NCI-H187 treated with DMSO at 0.1 percent for 48 hours (cell line): ENCODE data around the gene GTF2IRD1.
A peak's percentile ranks its signal among the peaks of the same experiment; 100 is the strongest.
"Not testable (repeated sequence)": the region's sequence is repeated elsewhere in the genome, so short reads cannot be mapped to it uniquely, and the experiment has no call there.

Experiments
- DNase-seq: peaks from one replicate; lab custom pipeline; 2025; lab: John Stamatoyannopoulos, UW

Gene GTF2IRD1

DNA sequence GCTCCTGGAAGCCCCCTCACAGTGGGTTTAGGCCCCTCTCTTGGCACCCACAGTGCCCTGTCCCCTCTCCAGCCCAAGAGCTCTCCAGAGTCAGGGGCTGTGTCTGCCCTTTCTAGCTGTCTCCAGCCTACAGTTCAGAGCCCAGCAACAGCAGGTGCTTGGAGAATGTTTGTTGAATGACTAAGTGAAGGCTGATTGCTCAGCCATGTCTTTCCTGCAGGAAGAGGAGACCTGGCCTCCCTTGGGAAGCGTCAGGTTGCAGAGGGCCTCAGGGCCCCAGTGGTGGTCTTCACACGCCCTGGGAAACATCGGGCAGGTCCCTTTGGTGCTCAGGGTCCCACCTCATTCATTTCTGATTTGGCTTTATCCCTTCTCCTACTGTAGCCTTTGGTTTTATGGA, 62.5 kb downstream of the GTF2IRD1 start:
- DNase-seq: no peak

GRCh38 chr7:74518041-74518440, 64.3 kb downstream of the GTF2IRD1 start:
- no peak for DNase-seq

DNA sequence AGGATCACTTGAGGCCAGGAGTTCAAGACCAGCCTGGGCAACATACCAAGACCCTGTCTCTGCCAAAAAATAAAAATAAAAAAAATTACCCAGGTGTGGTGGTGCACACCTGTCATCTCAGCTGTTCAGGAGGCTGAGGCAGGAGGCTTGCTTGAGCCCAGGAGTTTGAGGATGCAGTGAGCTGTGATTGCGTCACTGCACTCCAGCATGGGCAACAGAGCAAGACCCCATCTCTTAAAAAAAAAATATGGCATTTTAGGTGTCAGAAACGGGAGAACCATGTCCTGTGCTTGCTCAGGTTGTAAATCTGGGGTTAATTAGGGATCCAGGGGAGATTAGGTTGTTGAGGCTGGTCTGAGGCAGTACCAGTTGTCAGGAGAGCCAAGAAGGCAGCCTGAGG, 64.9 kb downstream of the GTF2IRD1 start:
- no peak for DNase-seq

DNA sequence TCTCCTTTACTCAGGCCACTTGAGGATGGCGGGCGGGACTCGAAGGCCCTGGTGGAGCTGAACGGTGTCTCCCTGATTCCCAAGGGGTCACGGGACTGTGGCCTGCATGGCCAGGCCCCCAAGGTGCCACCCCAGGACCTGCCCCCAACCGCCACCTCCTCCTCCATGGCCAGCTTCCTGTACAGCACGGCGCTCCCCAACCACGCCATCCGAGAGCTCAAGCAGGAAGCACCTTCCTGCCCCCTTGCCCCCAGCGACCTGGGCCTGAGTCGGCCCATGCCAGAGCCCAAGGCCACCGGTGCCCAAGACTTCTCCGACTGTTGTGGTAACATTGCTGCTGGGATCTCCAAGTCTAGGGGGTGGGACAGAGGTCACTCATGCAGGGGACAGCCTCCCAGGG, 65.7 kb downstream of the GTF2IRD1 start:
- DNase-seq: no peak

- DNase-seq: no peak
Observed at GRCh38 chr7:74521855-74522254, 68.1 kb downstream of the GTF2IRD1 start.

GRCh38 chr7:74522281-74522905, 68.7 kb downstream of the GTF2IRD1 start:
- DNase-seq: no peak

DNA sequence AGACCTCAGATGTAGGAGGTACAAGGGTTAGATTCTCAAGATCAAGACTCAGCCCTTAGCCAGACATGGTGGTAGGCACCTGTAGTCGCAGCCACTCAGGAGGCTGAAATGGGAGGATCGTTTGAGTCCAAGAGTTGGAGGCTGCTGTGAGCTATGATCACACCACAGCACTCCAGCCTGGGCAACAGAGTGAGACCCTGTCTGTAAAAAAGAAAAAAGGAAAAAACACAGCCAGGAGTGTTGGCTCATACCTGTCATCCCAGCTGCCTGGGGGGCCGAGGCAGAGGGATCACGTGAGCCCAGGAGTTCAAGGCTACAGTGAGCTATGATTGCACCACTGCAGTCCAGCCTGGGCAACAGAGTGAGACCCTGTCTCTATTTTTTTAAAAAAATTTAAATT, 69.3 kb downstream of the GTF2IRD1 start:
- DNase-seq: no peak

GRCh38 chr7:74525140-74525539, 71.4 kb downstream of the GTF2IRD1 start:
- DNase-seq: no peak

DNA sequence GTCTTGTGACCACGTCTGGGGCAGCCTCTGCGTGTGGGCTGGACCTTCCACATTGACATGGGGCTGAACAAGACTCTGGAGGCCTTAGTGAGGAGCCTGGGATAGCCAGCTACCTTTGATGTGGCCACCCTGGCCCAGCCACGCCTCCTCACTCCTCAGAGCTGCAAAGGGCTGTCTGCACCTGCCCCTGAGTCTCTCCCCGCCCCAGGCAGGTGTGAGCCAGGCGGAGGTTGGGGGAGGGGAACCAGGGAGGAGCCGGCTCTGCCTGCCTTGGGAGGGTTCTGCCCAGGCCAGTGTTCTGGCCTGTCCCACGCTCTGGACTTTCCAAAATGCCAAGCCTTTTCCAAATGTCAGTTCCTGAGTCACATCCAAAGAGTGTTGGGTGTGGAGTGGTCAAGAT, 72.2 kb downstream of the GTF2IRD1 start:
- peak; percentile 78 for DNase-seq

DNA sequence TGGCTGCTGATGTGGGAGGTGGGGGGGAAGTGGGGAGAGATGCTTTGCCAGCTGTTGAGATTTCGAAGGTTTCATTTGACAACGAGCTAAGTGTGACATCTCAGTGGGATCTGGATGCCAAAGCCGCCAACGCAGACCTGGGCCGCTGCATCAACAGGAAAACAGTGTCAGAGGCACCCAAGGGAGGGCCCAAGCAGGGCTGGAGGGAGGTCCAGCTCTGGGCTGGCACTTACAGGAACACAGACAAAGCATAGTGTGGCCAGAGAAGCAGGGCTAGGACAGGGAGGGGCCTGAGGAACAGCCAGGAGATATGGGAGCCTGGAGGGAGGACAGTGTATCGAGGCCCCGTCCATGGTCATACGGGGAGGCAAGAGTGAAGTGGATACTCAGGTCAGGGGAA, 73.1 kb downstream of the GTF2IRD1 start:
- DNase-seq: no peak

DNA sequence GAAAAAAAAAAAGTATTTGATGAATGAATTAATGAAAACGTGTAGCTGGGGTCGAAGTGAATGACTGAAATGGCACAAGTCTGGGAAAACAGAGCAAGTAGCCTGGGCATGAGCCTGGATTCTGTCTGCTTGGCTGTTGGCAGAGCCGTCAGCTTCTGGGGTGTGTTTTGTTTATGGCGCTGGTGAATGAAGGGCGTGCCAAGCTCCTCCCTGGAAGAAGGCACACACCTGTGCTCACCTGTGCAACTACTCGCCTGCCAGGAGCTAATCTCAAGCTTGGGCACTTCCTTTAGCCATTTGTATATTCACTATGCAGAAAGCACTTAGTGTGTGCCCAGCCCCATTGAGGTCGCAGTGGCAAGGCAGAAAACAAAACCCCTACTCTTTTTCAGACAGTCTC, 74.1 kb downstream of the GTF2IRD1 start:
- no peak for DNase-seq

DNA sequence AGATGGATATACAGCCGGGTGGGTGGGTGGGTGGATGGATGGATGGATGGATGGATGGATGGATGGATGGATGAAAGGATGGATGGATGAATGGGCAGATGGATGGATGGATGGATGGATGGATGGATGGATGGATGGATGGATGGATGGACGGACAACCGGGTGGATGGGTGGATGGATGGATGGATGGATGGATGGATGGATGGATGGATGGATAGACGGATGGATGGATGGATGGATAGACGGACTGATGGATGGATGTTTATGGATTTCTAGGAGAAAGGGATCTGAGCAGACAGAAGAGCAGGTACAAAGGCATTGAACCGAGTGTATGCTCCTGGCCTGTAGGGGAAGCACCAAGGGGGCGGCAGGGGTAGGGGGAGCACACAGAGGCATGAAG, 75.1 kb downstream of the GTF2IRD1 start:
- not testable (repeated sequence) for DNase-seq

- DNase-seq: no peak
Observed at GRCh38 chr7:74535951-74536356, 82.2 kb downstream of the GTF2IRD1 start.

DNA sequence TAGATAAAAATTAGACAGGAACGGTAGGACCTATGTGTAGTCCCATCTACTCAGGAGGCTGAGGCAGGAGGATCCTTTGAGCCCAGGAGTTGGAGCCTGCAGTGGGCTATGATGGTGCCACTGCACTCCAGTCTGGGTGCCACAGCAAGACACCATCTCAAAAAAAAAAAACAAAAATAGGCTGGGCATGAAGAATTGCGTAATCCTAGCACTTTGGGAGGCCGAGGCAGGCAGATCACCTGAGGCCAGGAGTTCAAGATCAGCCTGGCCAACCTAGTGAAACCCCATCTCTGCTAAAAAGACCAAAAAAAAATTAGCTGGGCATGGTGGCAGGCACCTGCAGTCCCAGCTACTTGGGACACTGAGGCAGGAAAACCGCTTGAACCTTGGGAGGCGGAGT, 88.2 kb downstream of the GTF2IRD1 start:
- DNase-seq: not testable (repeated sequence)

GRCh38 chr7:74542558-74543117, 88.9 kb downstream of the GTF2IRD1 start:
- peak; percentile 53 for DNase-seq

GRCh38 chr7:74544706-74545469, 91.2 kb downstream of the GTF2IRD1 start:
- peak; percentile 18 for DNase-seq

DNA sequence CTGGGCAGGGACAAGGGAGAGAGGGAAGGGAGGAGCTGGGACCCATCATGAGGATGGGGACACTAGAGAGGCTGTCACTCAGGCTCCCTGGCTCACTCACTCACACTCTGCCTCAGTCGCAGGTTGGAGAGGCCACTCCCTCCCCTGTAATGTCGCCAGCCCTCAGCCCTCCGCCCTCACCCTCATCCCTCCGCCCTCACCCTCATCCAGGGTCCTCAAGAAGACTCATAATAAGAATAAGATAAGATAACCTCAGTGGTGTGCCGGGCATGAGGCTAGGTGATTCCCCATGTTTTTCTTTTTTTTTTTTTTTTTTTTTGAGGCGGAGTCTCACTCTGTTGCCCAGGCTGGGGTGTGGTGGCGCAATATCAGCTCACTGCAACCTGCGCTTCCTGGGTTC, 92.2 kb downstream of the GTF2IRD1 start:
- DNase-seq: no peak

DNA sequence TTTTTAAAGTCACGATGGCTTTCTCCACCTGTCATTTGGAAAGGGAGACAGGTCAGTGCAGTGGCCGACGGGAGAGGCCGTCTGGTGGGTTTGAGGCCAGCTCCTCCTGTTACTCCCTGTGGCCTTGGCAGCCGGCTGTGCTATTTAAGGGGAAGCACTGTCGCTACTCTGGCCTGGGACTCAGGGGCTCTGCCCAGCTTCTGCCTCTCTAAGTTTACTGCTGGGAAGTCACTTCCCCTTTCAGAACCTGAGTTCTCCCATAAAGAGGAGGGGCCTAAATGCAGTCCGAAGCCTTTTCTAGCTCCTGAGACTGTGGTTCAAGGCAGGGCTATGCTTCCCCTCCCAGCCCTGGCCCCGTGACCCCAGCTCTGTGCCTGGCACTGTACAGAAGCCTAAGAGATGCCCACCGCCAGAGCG, 99.9 kb downstream of the GTF2IRD1 start:
- DNase-seq: not testable (repeated sequence)

- no peak for DNase-seq
Observed at GRCh38 chr7:74554178-74554577, 100.5 kb downstream of the GTF2IRD1 start.

DNA sequence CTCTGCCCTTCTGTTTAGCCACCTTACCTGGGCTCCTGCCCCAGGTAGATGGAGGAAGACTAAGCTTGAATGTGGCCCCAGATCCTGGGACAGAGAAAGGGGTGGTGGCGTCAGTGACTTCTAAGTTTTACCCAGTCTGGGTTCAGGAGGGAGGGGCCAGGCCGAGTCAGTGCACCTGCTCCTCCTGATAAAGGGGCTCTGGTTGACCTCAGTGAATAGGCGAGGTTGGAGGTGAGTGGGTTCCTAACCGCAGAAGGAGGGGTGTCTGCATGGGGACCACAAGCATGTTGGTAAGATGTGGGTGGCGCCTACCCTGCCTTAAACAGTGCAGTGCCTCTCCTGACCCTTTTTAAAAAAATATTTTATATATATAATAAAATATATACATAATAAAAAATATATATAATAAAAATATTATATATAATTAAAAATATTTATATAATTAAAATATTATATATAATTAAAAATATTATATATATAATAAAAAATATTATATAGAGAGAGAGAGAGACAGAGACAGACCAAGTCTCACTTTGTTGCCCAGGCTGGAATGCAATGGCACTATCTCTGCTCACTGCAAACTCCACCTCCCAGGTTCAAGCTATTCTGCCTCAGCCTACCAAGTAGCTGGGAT, 106.5 kb downstream of the GTF2IRD1 start:
- DNase-seq: no peak

DNA sequence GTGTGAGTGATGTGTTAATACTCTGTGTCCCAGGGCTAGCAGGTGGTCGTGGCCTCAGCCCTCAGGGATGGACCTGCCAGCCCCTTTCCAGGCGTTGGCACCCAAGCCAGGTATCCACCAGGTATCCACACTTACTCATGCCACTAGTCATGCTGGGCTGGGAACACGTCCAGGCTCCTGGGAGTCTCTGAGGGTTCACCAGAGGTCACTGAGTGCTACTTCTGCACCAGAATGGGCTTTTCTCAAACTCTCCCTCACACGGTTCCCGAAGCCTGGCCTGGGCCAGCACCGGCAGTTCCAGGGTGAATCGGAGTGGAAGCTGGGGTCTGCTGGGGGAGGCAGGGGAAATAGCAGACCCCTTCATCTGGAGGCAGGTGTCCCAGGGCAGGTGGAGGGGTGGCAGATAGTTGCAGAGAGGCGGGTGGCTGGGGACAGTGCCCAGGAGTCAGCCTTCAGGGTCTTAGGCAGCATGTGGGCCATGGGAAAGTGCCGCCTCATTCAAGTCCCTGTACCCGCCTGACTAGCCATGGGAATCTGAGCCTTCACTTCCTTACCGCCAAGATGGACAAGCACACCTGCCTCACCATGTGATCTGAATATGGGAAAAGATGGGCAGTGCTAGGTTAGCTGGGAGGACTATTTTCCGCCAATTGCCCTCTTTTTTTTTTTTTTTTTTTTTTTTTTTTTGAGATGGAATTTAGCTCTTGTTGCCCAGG, 108.3 kb downstream of the GTF2IRD1 start:
- no peak for DNase-seq

DNA sequence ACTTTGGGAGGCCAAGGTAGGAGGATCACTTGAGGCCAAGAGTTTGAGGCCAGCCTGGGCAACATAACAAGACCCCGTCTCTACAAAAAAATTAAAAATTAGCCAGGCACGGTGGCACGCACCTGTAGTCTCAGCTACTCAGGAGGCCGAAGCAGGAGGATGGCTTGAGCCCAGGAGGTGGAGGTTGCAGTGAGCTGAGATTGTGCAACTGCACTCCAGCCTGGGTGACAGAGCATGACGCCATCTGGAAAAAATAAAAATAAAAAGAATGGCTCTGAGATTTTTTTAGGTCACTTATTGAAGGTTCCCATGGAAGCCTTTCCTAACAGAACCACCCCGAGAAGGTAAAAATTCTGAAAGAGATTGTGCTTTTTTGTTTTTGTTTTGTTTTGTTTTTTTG, 109.9 kb downstream of the GTF2IRD1 start:
- not testable (repeated sequence) for DNase-seq
